Activated T-helper 9 cell treated with anti-CD3 and anti-CD28 coated beads, Interleukin-2, amount 50 U/mL, for 16 hours (primary cell): ENCODE results near the gene NPHP4.
"Not testable (repeated sequence)": the region's sequence is repeated elsewhere in the genome, so short reads cannot be mapped to it uniquely, and the experiment has no call there.

Source experiments
- DNase-seq: peaks from one replicate; pipeline ENCODE4 v3.0.0-alpha.2; 2020; ENCODE audit warnings: low read depth

NPHP4 gene

DNA sequence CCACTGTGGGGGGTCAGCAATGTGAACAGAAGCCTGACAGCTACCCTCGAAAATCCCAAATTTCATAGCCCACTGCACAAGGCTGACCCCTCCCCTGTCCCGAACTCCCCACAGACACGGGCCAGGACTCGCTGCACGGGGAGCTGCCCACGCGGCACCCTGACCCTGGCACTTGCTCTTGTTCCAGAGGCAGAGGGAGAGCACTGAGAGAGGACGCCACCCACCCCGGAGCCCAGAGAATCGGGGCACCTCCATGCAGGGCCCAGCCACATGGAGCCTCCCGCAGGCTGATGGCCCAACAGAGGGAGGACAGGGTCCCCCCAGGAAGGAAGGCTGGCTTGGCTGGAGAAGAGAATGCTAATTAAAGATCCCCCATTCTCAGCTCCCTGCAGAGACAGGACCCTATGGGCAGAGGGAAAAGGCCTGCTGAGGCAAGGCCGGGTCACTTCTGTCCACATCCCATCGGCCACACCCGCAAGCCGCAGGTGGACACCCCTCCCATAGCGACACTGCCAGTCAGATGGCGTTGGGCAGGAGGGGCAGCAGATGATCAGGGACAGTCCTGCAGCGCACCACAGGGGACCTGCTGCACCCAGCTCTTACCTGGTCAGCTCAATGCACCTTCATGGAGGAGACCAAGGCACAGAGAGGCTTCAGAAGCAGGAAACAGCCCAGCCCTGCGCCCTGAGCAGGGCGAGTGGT, 136.9 kb downstream of the NPHP4 start:
- no peak for DNase-seq

DNA sequence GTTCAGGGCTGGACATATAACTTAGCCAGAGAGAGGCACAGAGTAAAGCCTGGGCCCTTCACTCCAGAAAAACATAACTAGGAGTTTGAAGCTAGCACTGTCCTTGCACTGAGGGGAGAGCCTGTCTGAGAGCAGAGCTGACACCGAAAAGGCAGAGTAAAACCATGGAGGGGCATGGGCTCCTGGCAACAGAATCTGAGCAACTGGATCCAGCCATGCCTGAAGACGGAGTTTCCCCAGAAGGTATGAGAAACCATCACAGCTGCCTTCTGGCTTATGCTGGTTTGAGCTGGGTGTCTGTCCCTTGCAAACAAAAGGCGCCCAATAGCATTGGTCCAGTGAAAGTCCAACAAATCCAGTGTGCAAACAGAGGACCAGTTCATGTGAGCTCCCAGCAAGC, 137.5 kb downstream of the NPHP4 start:
- DNase-seq, result no peak

DNA sequence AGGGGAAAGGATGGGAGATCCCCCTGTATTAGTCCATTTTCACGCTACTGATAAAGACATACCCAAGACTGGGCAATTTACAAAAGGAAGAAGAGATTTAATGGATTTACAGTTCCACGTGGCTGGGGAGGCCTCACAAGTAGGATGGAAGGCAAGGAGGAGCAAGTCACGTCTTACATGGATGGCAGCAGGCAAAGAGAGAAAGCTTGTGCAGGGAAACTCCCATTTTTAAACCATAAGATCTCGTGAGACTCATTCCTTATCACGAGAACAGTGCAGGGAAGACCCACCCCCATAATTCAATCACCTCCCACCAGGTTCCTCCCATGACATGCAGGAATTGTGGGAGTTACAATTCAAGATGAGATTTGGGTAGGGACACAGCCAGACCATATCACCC, 138.4 kb downstream of the NPHP4 start:
- not testable (repeated sequence) for DNase-seq

DNA sequence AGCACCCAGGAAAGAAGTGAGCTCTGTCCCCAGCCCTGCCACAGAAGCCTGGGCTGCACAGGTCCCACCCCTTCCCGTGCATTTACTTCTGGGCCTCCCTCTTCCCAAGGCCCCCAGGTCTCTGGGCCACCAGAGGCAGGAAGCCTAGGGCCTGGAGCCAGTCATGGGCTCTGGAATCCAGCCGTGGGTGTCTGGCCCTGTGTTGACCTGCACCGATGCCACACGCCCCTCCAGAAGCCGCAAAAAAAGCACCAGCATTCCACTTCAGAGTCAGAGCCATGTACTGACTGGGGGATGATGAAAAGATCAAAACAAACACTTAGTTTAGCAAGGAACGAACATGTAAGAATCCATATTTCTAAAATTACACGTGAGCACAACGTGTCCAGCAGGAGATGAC, 141.7 kb downstream of the NPHP4 start:
- DNase-seq, result no peak

DNA sequence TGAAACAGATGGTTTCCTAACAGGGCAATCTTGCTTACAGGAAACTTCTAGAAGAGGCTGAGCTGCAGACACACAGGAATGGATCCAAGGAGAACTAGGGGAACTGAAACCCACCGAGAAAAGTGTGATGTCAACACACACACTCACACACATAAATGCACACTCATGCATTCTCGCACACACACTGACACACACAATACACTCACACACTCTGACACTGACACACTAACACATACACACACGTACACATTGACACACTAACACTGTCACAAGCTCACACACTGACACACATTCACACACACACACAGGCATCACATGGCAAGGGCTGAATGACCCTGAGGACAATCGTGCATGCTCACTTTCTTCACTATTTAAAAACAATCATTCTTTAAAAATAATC, 142.7 kb downstream of the NPHP4 start:
- DNase-seq, result no peak

DNA sequence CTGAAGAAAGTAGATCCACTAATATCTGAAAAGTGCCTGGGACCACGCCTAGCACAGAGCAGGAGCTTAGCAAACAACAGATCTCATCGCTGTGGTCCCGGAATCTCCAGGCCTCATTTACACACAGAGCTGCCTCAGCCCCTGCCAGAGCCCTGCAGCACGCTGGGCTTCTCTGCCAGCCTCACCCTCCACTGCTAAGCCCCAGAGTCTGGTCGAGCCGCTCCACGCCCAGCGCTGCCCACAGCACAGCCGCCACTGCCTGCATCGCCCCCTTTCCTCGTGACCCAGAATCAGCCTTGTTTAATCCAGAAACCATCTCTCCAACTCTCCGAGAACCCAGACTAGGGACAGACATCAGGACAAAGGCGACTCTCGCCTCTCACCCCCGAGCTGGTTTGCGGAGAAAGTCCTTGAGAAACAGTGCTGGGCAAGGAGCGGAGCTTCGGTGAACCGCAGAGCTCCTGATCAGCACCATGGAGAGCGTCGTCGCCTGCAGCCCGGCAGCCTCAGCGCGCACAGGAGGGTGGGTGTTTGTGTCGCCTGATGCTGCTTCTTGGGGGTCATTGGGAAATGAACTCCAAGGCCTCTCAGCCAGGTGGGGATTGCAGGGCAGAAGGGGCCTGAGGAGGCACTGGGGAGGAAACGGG, 145.1 kb downstream of the NPHP4 start:
- DNase-seq, result no peak

DNA sequence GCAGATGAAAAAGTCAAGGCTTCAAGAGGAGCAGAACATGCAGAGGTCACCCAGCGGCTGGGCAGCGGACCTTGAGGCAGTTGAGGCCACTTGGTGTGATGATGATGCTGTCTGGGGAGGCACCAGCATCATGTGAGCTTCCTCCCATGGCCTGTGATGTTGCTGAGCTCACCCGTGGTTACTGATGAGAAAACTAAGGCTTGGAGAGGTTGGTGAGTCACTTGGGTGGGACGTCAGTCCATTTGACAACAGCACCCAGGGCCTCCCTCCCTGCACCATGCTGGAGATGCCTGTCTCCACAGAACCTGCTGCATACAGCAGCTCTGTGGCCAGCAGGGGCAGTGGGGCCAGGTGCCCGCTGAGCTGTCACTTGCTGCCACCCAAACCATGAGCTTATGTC, 146.8 kb downstream of the NPHP4 start:
- DNase-seq, result no peak

DNA sequence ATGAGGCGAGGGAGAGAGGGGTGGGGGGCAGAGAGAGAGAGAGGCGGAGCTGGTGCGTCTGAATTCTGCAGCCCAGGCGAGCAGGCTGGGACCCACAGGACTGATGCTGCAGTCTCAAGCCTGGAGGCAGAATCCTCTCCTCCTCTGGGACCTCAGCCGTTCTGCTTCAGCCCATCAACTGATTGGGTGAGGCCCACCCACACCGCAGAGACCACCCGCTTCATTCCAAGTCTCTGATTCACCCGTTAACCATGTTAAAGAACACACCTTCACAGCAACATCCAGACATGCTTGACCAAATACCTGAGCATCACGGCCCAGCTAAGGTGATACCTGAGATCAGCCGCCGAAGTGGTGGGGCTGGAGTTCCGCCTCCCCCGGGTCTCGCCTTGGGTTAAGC, 147.8 kb downstream of the NPHP4 start:
- DNase-seq, result no peak

DNA sequence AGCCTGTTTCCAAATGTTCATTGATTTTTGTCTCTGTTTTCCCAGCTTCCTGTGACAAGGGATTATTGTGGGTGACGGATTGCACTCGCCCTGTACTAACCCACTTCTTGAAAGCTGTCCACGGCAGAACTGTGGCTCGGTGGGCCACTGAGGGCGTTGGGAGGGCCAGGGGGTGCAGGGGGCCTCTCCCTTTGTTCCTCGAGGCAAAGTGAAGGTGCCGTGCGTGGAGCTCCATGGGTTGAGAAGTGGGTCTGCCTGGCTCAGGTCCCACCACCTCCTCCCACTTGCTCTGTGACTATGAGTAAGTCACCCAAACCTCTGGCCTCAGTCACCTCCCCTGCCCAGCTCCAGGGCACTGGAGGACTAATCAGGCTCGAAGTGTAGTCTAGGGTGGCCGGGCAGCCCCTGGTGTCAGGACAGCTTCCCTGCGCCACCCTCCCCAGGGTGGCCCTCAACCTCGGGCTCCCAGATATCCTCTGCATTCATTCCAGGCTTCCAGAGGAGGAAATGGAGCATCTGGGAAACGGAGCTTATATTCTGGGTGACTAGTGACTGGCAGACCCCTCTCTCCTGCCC, 148.6 kb downstream of the NPHP4 start:
- DNase-seq, result no peak

DNA sequence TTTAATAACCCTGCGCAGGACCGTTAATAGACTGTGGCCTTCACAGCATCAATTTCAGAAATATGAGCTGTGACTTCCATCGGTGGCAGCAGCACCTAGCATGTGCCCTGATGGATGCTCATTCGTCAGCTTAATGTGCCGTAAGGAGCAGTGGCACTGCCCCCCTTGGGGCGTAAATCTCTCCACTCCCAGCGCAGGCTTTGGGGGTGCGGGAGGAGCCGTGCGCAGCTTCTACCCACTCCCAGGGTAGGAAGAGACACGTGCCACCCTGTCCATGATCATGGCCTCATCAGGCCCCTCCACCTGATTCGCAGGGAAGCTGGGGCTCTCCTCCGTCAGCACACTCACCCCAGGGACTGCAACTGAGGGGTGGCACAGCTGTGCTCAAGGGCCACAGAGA, 149.5 kb downstream of the NPHP4 start:
- DNase-seq, result no peak

DNA sequence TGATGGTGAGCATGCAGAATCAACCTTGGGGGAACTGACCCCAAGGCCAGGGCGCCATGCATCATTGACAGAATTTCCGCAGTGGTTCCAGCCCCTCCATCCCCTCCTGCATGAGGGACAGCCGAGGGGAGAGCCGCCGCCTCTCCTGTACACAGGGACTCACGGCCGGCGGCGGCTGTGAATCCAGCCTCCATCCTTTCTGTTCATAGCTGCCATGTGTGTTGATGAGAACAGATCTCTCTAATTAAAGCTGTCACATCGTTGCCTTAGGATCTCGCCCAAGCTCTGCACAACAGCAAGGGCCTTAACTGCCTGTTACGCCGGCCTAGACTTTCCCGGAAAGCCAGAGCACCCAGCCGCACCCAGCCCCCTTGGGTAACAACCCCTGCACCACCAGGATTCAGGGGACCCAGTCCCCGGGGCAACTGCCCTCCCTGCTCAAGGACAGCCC, 151.6 kb downstream of the NPHP4 start:
- no peak for DNase-seq

DNA sequence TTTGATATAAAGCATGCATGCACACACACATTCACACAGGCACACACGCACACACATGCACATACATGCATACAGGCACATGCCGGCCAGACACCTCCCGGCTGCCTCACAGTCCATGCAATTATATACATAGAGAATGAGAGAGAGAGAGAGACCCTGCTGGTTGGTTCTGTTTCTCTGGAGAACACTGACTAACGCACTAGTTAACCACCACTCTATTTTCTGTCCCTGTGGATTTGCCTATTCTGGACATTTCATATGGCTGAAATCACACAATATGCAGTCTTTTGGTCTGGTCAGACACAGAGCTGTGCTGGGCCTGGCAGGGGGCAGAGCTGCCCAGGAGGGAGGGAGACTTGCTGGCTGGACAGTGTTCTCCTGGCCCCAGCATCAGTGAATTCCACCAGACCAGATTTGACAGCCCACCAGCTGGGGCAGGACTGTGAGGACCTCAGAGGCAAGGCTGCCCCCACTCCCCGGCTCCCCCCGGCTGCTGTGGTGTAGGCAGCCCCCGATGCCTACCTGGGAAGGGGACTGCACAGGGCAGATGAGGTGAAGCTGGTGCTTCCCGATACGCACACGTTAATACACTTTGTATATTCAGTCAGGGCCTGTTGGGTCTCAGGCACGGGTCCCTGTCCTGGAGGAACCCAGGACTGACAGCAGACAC, 152.2 kb downstream of the NPHP4 start:
- DNase-seq, result no peak

DNA sequence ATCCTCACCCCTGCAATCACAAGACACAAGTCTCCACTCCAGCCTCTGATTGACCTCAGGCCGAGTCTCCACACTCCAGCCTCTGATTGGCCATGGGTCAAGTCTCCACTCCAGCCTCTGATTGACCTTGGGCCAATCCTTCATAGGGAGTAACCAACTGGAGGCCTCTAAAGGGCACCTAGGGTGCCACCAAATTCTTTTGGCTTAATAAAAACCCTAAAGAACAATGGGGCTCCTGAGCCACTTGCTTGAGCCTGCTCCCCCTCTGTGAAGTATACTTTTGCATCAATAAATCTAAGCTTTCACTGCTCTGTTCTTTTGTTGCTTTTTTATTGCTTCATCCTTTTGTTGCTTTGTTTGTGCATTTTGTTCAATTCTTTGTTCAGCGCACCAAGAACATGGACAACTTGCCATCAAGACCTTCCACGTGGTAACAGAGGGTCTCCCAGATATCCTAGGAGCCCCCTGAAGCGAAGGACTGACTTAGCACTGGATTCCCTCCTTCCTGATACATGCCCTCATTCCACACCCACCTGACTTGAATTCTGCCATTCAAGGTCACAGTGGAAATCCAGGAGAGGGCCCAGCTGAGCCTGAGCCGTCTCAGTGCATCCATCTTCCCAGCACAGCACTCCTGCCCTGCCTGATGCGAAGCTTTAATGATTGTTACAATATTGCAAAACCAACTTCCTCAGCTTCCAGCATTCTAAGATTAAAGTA, 152.9 kb downstream of the NPHP4 start:
- DNase-seq, result no peak

DNA sequence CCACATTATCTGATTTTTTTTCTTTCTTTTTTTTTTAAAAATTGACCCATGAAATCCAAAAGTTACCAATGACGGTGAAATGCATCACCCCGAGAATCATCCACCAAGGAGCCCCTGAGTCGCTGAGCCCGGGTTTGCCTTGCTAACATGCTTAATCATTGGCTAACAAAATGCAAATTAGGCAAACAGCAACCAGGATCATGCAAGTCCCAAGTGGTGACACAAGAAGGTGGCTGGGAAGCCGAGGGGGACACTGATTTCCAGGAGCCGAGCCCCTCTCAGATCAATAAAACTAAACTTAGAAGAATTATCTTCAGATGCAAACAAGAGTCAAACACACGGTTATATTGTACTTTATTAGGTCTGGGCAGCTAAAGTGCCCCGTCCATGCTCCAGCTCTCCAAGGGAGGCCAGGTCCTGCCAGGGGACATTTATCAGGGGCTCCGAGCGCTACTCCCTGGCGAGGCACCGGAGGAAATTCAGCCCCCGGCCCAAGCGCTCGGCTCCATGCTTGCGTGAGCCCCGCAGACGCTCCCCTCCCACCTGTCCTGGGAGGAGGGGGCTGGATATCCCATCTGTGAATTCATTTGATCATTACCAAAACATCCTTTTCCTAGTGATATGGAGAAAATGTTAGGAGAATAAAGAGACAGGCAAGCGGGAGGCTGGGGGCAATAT, 154.1 kb downstream of the NPHP4 start:
- no peak for DNase-seq

DNA sequence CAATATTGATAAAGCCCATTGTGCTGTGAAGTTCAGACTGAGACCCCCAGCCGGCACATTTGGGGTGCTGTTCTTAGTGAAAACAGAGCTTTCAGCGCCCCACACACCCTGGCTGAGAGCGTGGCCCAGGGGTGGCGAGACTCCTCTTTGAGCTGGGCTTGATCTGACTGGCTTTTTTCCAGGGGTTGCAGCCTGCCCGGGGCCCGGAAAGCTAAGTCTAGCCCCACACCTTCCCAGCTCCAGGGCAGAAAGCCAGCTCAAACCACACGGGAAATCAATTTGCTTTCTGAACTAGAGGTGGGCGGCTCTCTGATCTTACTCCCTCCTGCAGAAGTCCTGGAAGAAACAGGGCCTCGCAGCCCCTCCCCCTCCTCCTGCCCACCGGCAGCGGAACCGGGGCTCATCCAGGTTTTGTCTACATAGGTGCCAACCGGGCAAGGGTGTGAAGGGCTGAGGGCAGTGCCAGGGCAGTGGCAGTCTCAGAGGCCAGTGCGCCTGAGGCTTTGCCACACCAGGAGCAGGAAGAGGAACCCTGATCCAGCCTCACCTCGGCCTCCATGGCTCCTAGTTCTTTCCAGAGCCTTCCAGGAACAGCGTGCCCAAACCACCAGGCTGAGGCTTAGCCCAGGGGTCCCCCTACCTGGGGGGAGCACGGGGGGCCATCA, 155.3 kb downstream of the NPHP4 start:
- DNase-seq, result no peak

DNA sequence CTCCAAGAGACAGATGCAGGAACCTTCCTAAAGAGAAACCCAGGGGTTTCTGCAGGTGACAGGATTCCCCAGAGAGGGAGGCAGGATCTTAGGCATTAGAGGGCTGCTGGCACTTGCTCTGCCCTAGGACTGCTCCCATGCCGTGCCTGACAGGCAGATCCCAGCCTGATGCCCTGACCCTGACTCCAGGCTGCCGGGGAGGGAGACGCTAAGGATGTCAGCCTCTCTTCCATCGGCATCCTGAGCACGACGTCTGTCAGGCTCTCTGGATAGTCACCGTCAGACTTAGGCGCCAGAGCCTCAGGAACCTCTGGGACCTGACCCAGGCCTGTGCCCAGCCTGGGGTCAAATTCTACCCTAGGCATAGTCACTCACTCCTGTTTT, 157.1 kb downstream of the NPHP4 start:
- DNase-seq, result no peak

DNA sequence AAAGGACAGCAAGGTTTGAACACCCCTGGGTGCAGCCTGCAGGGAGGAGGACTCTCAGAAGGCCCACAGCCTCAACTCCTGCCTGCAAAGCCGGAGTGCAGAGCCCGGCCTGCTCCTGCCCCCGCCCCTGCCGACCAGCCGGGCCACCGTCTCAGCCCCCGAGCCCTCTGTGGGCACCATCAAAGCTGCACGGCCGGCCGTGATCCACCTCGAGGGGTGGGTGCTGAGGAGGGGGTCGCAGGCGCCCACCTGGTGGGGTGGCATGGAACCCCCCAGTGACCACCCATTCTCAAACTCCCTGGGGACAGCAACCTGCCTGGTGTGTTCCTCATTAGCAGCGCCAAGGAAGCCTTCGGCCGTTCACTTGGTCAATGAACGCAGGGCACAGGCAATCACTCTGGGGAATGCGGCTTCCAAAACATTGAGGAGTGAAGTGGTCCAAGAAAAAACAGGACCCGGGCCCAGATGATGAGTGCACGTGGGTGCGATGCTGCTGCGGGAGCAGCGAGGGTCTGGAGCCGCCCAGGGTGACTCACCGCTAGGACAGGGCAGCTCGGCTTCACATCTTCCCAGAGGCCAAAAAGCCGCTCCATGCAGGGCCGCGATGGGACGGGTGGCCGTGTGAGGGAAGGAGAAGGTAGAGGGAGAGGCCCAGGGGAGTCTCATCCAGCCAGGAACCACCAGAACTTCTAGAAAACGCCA, 157.6 kb downstream of the NPHP4 start:
- no peak for DNase-seq

DNA sequence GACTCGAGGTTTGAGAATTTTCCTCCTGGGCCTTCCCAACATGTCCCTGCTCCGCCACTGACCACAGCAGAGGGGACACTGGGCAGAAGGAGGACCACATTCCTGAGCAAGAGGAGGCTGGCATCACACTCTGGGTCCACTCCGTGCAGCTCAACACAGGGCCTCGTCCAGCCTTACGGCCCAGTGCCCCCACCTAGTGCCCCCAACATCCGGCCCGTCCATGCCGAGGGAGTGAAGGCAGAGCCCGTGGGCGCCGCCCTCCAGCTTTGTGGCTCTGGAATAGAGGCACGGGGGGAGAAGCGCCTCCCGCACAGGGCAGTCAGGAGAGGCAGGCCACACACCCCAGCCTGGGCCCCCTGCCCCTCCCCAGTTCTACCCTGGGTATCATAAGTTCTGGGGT, 158.3 kb downstream of the NPHP4 start:
- DNase-seq, result no peak

DNA sequence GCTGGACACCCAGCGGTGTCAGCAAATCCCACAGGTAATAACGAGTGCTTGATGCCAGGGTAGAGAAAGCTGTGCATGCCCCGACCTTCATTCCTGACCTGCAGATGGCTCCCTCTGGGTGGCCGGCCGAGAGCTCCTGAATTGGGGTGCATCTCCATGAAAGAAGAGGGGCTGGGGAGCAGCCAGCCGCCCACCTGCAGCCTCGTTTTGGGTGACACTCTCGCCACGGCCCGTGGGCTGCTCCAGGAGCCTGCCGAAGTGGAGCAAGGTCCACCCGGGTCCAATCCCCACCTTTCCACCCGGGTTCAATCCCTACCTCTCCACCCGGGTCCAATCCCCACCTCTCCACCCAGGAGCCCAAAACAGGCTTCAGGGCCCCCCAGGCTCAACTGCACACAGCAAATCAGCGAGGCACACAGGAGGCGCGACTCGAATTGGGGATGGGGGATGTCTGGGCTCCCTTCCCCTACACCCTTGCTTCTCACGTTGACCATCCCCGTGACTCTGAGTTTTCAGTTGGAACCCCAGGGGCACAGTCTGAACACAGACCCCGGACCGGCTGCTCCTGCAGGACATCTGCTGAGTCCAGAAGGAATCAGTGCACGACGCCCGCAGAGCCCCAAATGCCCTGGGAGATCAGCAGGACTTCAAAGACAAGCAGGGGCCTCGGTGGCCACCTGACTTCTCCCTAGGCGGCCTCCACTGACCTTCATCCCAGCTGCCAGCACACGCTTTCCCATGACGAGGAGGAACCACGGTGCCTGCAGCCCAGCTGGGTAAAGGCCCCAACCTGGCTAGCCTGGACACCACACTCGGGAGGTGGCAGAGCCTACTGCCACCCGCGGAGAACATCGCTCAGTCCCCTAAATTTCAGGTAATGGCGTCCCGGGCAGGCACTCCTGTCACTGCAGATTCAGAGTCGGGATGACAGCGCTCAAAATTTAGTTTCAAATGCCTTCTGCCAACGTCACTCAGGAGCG, 159.0 kb downstream of the NPHP4 start:
- DNase-seq, result no peak
